Measurements from ENCODE around the gene ATP2B2. TPM values are rescaled to one million over a fixed set of nuclear protein-coding genes. Genes with fewer than 3 reads are reported as not detected.

ATP2B2 gene
- total and polyA plus RNA-seq, 10 of the 15 experiments (the other 5 are each of a cell fraction or from before 2014, with no cell fraction given): 0.04 TPM; not detected in 9

DNA sequence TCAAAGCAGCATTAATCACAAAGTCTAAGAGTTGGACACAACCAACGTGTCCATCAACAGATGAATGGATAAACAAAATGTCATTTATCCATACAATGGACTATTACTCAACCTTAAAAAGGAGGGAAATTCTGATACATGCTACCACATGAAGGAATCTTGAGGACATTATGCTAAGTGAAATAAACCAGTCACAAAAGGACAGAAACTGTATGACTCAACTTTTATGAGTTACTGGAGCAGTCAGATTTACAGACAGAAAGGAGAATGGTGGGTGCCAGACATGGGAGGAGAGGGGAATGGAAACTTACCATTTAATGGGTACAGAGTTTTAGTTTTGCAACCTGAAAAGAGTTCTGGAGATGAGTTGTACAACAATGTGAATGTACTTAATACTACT is 141.5 kb downstream of the ATP2B2 start (continued):
- TF ChIP-seq, protein P1, sequence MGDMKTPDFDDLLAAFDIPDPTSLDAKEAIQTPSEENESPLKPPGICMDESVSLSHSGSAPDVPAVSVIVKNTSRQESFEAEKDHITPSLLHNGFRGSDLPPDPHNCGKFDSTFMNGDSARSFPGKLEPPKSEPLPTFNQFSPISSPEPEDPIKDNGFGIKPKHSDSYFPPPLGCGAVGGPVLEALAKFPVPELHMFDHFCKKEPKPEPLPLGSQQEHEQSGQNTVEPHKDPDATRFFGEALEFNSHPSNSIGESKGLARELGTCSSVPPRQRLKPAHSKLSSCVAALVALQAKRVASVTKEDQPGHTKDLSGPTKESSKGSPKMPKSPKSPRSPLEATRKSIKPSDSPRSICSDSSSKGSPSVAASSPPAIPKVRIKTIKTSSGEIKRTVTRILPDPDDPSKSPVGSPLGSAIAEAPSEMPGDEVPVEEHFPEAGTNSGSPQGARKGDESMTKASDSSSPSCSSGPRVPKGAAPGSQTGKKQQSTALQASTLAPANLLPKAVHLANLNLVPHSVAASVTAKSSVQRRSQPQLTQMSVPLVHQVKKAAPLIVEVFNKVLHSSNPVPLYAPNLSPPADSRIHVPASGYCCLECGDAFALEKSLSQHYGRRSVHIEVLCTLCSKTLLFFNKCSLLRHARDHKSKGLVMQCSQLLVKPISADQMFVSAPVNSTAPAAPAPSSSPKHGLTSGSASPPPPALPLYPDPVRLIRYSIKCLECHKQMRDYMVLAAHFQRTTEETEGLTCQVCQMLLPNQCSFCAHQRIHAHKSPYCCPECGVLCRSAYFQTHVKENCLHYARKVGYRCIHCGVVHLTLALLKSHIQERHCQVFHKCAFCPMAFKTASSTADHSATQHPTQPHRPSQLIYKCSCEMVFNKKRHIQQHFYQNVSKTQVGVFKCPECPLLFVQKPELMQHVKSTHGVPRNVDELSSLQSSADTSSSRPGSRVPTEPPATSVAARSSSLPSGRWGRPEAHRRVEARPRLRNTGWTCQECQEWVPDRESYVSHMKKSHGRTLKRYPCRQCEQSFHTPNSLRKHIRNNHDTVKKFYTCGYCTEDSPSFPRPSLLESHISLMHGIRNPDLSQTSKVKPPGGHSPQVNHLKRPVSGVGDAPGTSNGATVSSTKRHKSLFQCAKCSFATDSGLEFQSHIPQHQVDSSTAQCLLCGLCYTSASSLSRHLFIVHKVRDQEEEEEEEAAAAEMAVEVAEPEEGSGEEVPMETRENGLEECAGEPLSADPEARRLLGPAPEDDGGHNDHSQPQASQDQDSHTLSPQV (IDR thresholded peaks at IDR 0.05): no peak

DNA sequence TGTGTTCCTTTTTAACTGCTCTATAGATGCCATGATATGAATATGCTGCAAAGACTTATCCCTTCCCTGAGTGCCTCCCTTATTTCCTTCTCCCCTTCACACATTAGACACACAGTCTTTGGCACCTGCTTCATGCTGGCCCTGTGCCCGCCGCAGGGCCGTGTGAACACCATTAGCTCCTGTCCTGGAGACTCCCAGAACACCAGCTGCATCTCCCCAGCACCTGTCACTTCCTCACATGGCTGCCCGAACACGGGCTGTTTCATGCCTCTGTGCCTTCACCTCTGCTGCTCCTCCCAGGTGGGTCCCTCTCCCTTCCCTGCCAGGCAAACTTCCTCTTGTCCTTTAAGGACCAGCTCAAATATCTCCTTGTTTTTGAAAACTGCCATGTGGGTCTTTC is 144.0 kb downstream of the ATP2B2 start:
- H3K4me3 ChIP-seq: no peak overlapping the region
- ChIA-PET CTCF (interaction anchor here (0.9 kb wide), 1 partner anchor 22 kb away, joined by 4 read pairs; no protein-coding TSS in a partner anchor), SMC1A (ENCODE audit: uncharacterized antibody, unreplicated experiment) (no interaction called here), RAD21 (ENCODE audit: unreplicated experiment) (no interaction called here), POLR2A (interaction anchor here (0.6 kb wide), 1 partner anchor 170 kb away, joined by 3 read pairs; no protein-coding TSS in a partner anchor)
- no peak for TF ChIP-seq SRF (IDR thresholded peaks at IDR 0.05; ENCODE audit: low read depth in 2 of 2, low read length in 2 of 2)
- TF ChIP-seq ZNF384 (IDR thresholded peaks at IDR 0.05; ENCODE audit: borderline replicate concordance, low read depth, low read length): no peak
- no peak for TF ChIP-seq MTA2 (IDR thresholded peaks at IDR 0.05; ENCODE audit: low read depth)
- TF ChIP-seq, protein P2, sequence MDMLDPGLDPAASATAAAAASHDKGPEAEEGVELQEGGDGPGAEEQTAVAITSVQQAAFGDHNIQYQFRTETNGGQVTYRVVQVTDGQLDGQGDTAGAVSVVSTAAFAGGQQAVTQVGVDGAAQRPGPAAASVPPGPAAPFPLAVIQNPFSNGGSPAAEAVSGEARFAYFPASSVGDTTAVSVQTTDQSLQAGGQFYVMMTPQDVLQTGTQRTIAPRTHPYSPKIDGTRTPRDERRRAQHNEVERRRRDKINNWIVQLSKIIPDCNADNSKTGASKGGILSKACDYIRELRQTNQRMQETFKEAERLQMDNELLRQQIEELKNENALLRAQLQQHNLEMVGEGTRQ (IDR thresholded peaks at IDR 0.05; ENCODE audit: borderline replicate concordance, low read depth, low read length): no peak
- no peak for TF ChIP-seq BACH1 (IDR thresholded peaks at IDR 0.05; ENCODE audit: borderline replicate concordance)
- TF ChIP-seq, protein P3, sequence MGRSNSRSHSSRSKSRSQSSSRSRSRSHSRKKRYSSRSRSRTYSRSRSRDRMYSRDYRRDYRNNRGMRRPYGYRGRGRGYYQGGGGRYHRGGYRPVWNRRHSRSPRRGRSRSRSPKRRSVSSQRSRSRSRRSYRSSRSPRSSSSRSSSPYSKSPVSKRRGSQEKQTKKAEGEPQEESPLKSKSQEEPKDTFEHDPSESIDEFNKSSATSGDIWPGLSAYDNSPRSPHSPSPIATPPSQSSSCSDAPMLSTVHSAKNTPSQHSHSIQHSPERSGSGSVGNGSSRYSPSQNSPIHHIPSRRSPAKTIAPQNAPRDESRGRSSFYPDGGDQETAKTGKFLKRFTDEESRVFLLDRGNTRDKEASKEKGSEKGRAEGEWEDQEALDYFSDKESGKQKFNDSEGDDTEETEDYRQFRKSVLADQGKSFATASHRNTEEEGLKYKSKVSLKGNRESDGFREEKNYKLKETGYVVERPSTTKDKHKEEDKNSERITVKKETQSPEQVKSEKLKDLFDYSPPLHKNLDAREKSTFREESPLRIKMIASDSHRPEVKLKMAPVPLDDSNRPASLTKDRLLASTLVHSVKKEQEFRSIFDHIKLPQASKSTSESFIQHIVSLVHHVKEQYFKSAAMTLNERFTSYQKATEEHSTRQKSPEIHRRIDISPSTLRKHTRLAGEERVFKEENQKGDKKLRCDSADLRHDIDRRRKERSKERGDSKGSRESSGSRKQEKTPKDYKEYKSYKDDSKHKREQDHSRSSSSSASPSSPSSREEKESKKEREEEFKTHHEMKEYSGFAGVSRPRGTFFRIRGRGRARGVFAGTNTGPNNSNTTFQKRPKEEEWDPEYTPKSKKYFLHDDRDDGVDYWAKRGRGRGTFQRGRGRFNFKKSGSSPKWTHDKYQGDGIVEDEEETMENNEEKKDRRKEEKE (IDR thresholded peaks at IDR 0.05): no peak
- TF ChIP-seq SUZ12 (IDR thresholded peaks at IDR 0.05; ENCODE audit: unreplicated experiment): no peak
- TF ChIP-seq MEF2A (IDR thresholded peaks at IDR 0.05; ENCODE audit: insufficient read depth, low read depth, low read length): no peak
- no peak for TF ChIP-seq IKZF2 (IDR thresholded peaks at IDR 0.05)
- H3K27me3 ChIP-seq (replicated peaks in 1 of 2; ENCODE audit: control insufficient read depth in 2 of 2, insufficient read depth in 2 of 2, low read length in 1 of 2): no peaks in the 10 kb centered on the region; a peak in 1 of 4 replicates
- no peak overlapping the region for H2AFZ ChIP-seq (ENCODE audit: control insufficient read depth, low read depth, low read length)
- H3K79me2 ChIP-seq (ENCODE audit: control insufficient read depth, insufficient read depth, low read length): no peaks in the 10 kb centered on the region
- WGBS (ENCODE audit: insufficient coverage, insufficient replicate concordance, low lambda C conversion rate, missing lambda C conversion rate): 19% methylated on average over 5 of the region's 5 CpGs
- ATAC-seq: no peak
- H3K4me2 ChIP-seq (ENCODE audit: control insufficient read depth, insufficient read depth): no peak overlapping the region
- H3K36me3 ChIP-seq (ENCODE audit: control insufficient read depth in 2 of 2, insufficient read depth in 2 of 2, low read length in 1 of 2): no peaks in the 10 kb centered on the region
- intact Hi-C loops (cut with micrococcal nuclease; ENCODE audit: unreplicated experiment) (no loop called here), in situ Hi-C loops (cut with MboI) (no loop called here)
- no peaks in the 10 kb centered on the region for H4K20me1 ChIP-seq (ENCODE audit: control insufficient read depth, insufficient read depth)
- no peaks in the 10 kb centered on the region for H3K9me3 ChIP-seq (replicated peaks; ENCODE audit: control insufficient read depth, insufficient read depth, low read length)
- no TSS peak for BruUV-seq (replicated peaks)
- H3K4me1 ChIP-seq (ENCODE audit: control insufficient read depth, insufficient read depth, low read length): no peaks in the 10 kb centered on the region; the same call in 1 of the 2 replicates
- H3K9ac ChIP-seq (ENCODE audit: control insufficient read depth, insufficient read depth, low read length): no peak overlapping the region
- no peak for FAIRE-seq
- DNase-seq (ENCODE audit: low read depth, low spot score): no peak
- H3K27ac ChIP-seq (ENCODE audit: control insufficient read depth, insufficient read depth): no peak overlapping the region
